GM21786 (cell line): ENCODE results near the gene IMMP2L.
"Not testable (repeated sequence)": the region's sequence is repeated elsewhere in the genome, so short reads cannot be mapped to it uniquely, and the experiment has no call there.

ENCODE experiments used
- ATAC-seq: cut with Tn5 transposase; IDR thresholded peaks from one replicate; pipeline ENCODE4 v1.9.1; 2021; ENCODE audit not compliant: unreplicated experiment

The IMMP2L gene

DNA sequence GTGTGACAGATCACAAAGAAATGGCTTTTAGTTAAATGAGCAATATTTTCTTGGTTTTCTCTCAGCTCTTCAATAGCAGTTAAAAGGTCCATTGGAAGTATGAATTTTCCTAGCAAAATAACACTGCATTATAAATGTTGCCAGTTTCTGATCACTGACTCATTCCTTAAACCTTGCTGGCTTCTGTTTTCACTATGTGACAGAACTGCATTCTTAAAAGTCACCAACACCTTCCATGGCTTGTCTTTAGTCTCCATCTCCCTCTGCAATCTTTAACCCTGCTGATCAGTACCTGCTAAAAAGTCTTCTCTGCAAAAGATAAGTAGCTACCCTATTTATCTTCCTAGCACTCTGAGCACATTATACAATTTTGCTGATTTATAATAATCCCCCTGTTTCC, 876.4 kb downstream of the IMMP2L start:
- no peak for ATAC-seq

GRCh38 chr7:110681941-110682340, 880.4 kb downstream of the IMMP2L start:
- ATAC-seq, result no peak

DNA sequence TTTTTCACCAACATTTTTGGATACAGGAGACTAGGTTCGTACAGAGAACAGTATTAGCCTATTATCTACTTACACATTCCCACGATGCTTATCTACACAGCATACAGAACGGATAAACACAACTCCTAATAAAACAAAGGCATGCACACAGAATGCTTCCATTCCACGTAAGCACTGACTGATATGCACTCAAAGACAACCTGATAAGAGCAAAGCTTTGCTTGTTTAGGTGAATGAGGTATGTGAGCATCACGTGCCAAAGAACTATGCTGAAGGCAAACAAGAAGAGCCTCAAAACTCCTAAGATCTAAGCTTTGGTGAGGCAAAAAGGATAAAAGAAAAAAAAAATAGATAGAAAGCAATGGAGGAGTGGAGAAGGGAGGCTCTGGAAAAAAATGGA, 884.9 kb downstream of the IMMP2L start:
- no peak for ATAC-seq

DNA sequence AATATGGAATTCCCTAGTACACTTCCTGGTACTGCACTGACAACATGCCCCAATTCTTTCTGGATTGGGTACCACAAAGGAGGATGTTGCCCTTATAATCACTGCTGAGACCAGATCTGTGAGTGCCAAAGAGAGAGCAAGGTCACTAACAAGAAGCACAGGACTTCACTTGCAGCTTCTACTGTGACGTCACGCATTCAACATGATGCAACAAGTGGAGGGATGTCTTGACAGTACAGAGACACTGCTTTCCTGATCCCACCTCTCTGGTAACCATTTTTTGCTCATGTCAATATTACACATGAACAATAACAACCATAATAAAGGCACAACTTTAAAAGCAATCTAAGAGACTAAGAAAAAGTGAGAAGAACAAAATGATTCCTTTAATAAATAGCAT, 885.5 kb downstream of the IMMP2L start:
- ATAC-seq, result no peak

GRCh38 chr7:110675383-110676103, 886.7 kb downstream of the IMMP2L start:
- peak; percentile 46 for ATAC-seq

DNA sequence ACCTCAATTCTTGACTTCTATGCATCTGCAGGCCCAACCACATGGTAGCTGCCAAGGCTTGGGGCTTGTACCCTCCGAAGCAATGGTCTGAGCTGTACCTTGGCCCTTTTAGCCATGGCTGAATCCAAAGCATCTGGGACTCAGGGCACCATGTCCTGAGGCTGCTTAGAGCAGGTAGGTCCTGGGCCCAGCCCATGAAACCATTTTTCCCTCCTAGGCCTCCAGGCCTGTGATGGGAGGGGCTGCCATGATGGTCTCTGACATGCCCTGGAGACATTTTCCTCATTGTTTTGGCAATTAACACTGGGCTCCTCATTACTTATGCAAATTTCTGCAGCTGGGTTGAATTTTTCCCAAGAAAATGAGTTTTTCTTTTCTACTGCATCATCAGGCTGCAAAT, 889.1 kb downstream of the IMMP2L start:
- no peak for ATAC-seq

- ATAC-seq, result no peak
Measured at GRCh38 chr7:110669410-110669809, 892.9 kb downstream of the IMMP2L start.

DNA sequence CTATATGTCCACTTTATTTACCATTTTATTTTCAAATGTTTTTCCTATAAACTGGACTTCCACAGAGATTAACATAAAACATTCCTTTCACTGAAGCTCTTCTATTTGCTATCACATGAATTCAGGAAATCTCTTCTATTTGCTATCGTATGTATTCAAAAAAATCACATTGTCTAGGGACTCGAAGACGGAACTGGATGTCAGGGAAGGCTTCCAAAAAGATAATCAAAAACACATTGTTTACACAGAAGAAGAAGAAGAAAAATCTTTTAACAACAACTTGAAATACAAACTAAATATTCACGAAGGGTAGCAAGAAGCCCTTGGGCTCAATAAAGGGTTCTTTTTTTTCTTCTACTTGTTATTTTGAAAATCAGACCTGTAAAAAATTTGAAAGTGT, 897.5 kb downstream of the IMMP2L start:
- no peak for ATAC-seq

- not testable (repeated sequence) for ATAC-seq
Measured at GRCh38 chr7:110660637-110661036, 901.7 kb downstream of the IMMP2L start.

DNA sequence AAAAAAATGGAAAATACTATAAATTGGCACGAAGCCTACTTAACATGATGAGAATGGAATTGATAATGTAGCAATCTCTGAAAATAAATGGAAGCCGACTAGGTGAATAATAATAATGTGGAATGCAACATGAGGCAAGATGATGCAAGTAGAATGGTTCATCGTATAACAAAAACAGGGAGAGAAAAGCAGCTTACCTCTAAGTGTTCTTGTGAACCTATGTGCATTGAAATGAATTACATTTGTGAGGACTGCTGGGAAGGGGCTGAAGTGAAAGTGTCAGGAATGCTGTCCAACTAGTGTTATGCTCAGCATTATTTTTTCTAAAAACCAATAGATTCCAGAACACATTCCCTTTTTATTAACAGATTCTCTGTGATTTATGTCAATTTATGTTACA, 912.0 kb downstream of the IMMP2L start:
- ATAC-seq, result no peak

DNA sequence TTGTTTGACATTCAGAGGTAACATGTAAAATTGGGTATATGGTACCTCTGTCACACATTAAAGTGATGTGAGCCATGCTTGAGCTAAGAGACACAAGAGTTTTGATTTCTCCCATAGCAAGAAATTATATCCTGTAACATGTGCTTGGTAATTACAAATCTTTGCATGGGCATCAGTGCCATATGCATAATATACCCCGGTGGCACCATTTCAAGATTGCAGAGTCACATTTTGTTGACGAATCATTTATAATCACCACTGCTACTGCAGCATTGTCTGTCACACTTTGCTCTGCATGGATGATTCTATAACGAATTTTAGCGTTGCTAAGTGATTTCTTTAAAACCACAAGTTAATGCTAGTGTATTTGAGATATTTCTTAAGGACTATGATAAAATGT, 915.0 kb downstream of the IMMP2L start:
- ATAC-seq, result no peak

GRCh38 chr7:110646804-110647203, 915.5 kb downstream of the IMMP2L start:
- no peak for ATAC-seq

DNA sequence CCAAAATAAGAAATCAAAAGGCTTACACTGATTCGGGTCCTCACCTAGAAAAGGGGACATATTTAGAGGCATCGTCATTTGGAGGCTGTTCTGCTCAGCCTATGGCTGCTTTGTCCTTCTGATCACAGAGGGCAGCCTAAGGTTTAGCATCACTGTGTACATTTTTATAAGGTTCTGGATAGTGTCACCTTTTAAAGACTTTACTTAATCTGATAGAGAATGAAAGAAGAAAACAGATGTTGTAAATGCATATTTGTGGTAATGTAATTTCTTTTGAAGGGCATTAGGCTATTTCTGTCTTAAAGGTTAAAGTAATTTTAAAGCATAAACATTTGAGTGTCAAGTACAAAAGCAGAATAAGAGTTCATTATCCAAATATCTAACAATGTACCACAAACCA, 916.7 kb downstream of the IMMP2L start:
- no peak for ATAC-seq

DNA sequence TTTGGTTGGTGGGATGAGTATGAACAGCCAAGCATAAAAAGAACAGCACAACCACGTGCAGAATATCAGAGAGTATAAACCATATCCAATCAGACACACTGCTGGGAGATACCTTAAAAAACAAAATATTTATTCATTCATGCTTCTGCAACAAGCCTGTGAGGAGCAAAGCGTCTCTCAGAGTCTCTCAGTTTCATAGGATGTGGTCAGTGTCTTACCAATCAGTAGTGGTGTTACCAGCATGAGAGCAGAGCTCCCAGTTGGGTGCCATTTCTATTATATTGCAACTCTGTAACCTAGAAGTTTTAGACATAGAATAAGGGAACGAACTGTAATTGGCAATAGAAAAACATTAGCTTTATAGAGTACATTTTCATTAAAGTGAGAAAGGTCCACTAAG, 917.2 kb downstream of the IMMP2L start:
- ATAC-seq, result peak; percentile 76

DNA sequence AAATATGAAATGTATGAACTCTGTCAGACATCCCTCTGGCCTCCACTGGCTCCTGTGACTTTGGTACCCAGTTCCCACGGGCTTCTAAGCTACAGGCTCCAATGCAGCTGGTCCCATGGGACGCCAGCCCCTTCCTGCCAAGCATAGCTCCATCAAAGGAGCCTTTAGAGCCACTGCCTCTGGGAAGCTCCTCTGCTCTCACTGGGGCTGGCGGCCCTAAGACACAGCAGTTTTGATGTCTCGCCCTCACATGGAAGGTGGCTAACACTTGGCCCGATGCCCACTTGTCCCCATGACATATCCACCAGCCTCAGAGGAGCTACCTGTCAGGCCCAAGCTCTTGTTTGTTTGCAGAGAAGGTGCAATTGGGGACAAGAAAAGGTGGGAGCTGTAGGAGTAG, 925.0 kb downstream of the IMMP2L start:
- ATAC-seq, result no peak

DNA sequence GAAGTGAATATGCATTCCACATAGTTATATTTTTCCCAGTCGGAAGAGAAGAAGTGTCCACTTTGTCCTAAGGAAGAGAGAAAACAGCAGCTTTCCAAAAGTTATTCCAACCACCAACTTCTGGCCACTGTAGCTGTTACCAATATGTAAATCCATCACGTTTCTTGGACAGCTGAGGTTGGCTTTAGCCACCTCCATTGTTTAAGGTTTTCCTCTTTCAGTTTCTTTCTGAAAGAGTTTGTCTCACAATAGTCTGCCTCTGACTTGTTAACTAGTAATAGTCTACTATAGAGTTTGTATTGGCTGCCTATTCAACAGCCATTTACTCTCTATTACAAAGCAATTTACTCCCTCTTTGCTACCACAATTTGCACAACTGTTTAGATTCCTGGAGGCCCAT, 929.0 kb downstream of the IMMP2L start:
- no peak for ATAC-seq

- ATAC-seq, result no peak
Measured at GRCh38 chr7:110626414-110626813, 935.9 kb downstream of the IMMP2L start.

DNA sequence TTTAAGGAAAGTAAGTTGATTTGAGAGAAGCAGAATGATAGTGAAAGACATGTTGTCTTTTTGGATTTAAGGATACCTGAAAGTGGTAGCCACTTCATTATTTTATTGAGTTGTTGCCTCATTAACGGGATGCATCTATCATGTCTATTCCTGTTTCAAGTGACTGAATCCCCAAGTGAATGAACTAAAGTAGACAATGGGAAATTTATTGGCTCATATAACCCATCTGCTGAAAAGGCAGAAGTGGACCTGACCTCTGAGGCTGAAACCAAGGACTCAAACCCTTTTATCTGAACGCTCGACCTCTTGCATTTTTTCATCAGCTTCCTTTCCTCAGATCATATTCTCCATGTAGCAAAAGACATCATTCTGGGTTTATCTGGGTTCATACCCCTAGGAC, 937.0 kb downstream of the IMMP2L start:
- no peak for ATAC-seq

DNA sequence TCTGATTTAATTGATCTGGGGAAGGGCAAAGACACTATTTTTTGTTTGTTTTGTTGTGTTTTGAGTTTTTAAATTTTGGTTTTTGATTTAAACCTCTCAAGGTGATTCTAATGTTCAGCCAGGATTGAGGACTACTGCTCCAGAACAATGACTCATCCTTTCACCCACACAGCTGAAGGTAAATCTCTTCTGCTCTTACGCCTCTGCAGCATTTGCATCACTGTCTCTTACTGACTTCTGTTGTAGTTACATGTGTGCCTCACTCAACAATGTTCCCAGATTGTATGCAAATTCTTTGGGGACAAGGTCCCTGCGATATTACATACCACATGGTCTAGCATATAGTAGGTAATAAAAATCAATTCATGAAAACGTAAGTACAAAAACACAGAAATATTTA, 938.9 kb downstream of the IMMP2L start:
- ATAC-seq, result no peak

- ATAC-seq, result no peak
Measured at GRCh38 chr7:110621289-110621688, 941.0 kb downstream of the IMMP2L start.

DNA sequence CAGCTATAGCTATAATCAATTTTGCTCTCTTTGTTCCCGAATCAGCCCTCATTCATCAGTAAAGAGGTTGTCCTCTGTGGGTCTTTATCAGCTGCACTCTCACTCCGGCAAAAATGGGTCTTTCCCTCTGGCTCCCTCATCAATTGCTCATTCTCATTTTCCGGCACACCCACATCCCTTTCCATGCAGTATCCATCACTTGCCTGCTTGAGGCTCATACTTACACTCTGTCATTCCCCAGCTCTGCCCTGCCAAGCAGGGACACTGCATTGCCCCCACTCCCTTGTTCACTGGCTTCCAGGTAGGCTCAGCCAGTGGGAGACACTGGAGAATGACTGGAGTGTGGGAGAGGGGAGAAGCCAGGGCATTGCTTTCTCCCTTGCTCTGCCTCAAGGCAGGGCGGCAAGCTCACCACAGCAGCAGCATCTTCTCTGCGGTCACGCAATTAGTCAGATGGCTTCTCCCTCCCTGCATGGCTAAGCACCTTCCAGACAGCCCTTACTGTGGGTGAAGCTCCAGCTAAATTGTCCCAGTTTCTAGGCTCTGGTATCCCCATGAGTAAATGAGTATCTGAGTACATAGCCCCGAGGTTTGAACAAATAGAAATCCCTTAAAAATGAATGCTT, 942.1 kb downstream of the IMMP2L start:
- ATAC-seq, result no peak
